BE2C (cell line): ENCODE data around the gene MLANA.

Experiments used
- DNase-seq: peaks from one replicate; pipeline ENCODE4 v3.0.0-alpha.2; 2020
- H3K27me3 ChIP-seq: fragments of 250-450 bp; sonication (Bioruptor Pico); 2 replicates; pipeline ENCODE4 v1.5.1; 2020; ENCODE audit warnings: mild to moderate bottlenecking
- H3K36me3 ChIP-seq: fragments of 250-450 bp; sonication (Bioruptor Pico); 2 replicates; pipeline ENCODE4 v1.5.1; 2020; ENCODE audit warnings: mild to moderate bottlenecking
- H3K4me1 ChIP-seq: fragments of 250-450 bp; sonication (Bioruptor Pico); 2 replicates; pipeline ENCODE4 v1.5.1; 2020
- H3K4me3 ChIP-seq: 2 replicates; pipeline ENCODE4 v1.5.1; 2011; ENCODE audit warnings: low read depth, low read length
- H3K9me3 ChIP-seq: fragments of 250-450 bp; sonication (Bioruptor Pico); 2 replicates; pipeline ENCODE4 v1.5.1; 2020
- CTCF ChIP-seq: IDR thresholded peaks from 2 replicates; pipeline ENCODE4 v1.5.1; 2012; ENCODE audit warnings: mild to moderate bottlenecking, low read depth, low read length

MLANA gene

GRCh38 chr9:5950261-5950660 lies 59.6 kb downstream of the MLANA start:
- Histone ChIP-seq H3K36me3 (no peaks in the 10 kb centered on the region), H3K4me3 (no peak overlapping the region), H3K9me3 (no peaks in the 10 kb centered on the region), H3K27me3 (no peaks in the 10 kb centered on the region), H3K4me1 (peaks cover 13% of the 10 kb centered on the region)
- DNase-seq, result no peak
- no peak for TF ChIP-seq CTCF

- Histone ChIP-seq H3K4me1 (peaks cover 12% of the 10 kb centered on the region; the same call in 1 of the 2 replicates), H3K9me3 (no peaks in the 10 kb centered on the region), H3K4me3 (no peak overlapping the region), H3K36me3 (no peaks in the 10 kb centered on the region), H3K27me3 (no peaks in the 10 kb centered on the region)
- no peak for TF ChIP-seq CTCF
- DNase-seq, result no peak
Observed at GRCh38 chr9:5951686-5952211, 61.1 kb downstream of the MLANA start.

DNA sequence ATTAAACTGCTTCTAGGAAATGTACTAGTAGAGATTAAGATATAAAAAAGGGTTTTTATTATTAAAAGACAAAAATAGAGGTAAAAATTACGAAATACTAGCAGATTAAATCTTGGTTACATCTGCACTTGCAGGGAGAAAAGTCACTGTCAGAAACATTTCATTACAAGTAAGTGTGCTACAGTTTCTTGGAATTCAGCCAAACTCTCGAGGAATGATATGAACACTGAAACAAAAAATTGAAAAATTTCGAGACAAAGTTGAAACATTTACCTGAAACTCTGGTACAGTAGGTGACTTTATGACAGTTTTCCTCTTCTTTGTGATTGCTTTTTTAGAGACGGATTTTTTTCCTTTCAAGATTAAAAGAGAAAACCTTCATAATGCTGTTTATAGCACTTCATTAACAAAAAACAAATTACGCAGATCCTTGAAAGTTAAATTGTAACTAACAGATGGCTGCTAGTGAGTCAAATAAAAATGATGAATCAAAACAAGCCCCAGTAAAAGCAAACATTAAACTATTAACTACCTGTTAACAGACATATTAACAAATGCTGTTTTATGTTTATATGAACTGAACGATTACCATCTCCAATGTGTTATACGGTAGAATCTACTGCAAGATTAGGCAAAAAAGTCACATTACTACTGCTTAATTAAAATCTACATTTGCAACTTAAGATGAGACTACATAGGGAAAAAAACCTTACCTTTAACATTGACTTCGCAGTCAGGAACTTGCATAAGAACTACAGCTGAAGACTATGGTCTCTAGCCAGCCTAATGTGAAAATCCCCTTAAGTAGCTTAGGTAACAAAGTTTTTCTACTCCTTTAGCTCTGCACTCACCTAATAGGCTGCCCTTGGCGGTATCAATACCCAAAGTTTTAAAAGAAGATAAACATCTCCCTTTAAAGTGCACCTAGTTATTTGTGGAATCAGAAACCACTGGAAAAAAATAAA lies 63.3 kb downstream of the MLANA start:
- no peak for TF ChIP-seq CTCF
- H3K27me3 ChIP-seq, result no peaks in the 10 kb centered on the region
- H3K36me3 ChIP-seq, result no peaks in the 10 kb centered on the region
- DNase-seq, result no peak
- H3K4me3 ChIP-seq, result no peak overlapping the region
- H3K9me3 ChIP-seq, result no peaks in the 10 kb centered on the region
- peaks cover 11% of the 10 kb centered on the region; the same call in 1 of the 2 replicates for H3K4me1 ChIP-seq

- DNase-seq, result no peak
- Histone ChIP-seq H3K4me1 (peaks cover 7% of the 10 kb centered on the region; the same call in 1 of the 2 replicates), H3K4me3 (no peak overlapping the region), H3K27me3 (no peaks in the 10 kb centered on the region), H3K9me3 (no peaks in the 10 kb centered on the region), H3K36me3 (no peaks in the 10 kb centered on the region)
- no peak for TF ChIP-seq CTCF
Observed at GRCh38 chr9:5957166-5957565, 66.5 kb downstream of the MLANA start.

DNA sequence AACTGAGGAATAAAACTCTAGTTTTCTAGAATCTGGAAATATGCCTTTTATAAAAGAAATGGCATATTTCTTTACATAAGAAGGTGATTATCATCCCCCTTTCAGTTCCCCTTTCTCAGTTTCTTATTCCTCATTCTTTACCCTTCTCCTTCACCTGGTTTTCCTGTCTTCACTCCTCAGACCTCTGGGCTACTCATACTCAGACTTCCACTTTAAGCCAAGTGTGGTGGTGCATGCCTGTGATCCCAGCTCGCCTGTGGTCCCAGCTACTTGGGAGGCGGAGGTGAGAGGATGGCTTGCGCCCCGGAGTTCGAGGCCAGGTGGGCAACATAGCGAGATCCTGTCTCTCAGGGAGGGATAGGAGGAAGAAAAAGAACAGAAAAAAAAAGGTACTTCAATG lies 67.6 kb downstream of the MLANA start:
- H3K4me3 ChIP-seq, result no peak overlapping the region

More for the DNA sequence above, 67.6 kb downstream of the MLANA start:
- no peaks in the 10 kb centered on the region for H3K9me3 ChIP-seq
- peaks cover 7% of the 10 kb centered on the region; the same call in 1 of the 2 replicates for H3K4me1 ChIP-seq
- H3K36me3 ChIP-seq, result no peaks in the 10 kb centered on the region
- no peaks in the 10 kb centered on the region for H3K27me3 ChIP-seq
- TF ChIP-seq CTCF, result no peak
- no peak for DNase-seq
